A549 (cell line): ENCODE results near the gene GPR35. TPM values are rescaled to one million over a fixed set of nuclear protein-coding genes. Genes with fewer than 3 reads are reported as not detected.

ENCODE experiments used
- ATAC-seq, 2 experiments: fragments of 200-7000 bp in 1 of 2; fragments of >200 bp in 1 of 2; cut with Nextera tagmentation in 1 of 2; cut with Tn5 transposase in 1 of 2; 3 replicates each; pipeline versions ENCODE4 v1.8.0 to v1.9.1; 2018 to 2020; ENCODE audit warnings: mild to moderate bottlenecking in 1 of 2, moderate library complexity in 1 of 2
- CTCF ChIA-PET: fragments of 300-600 bp; sonication (Branson Sonifier 250); formaldehyde crosslinking; extraction: SDS; loops from one replicate; lab custom pipeline; 2021; ENCODE audit warnings: antibody characterized with exemption, inconsistent platforms; lab: Yijun Ruan, JAX
- POLR2A ChIA-PET: fragments of 350-600 bp; formaldehyde crosslinking; extraction: SDS; loops from one replicate; lab custom pipeline; 2021; ENCODE audit warnings: antibody characterized with exemption, inconsistent platforms; lab: Yijun Ruan, JAX
- DNase-seq, 2 experiments: peaks; one replicate each; pipeline versions ENCODE4 v3.0.0 to v3.0.0-alpha.2; 2011 to 2016; ENCODE audit warnings: low read depth in 1 of 2, low spot score in 1 of 2
- FAIRE-seq: peaks from 2 replicates; lab custom pipeline; 2011; peaks lifted over from hg19 to GRCh38; lab: Jason Lieb, UNC
- H3K27ac ChIP-seq, 2 experiments: fragments of >200 bp; sonication (Bioruptor Twin); formaldehyde crosslinking; 3 replicates each; pipeline ENCODE4 v1.5.1; 2016 to 2017
- H3K4me1 ChIP-seq: fragments of >200 bp; sonication (Bioruptor Twin); formaldehyde crosslinking; 3 replicates; pipeline ENCODE4 v1.6.1; 2016
- H3K4me2 ChIP-seq: fragments of >200 bp; sonication (Bioruptor Twin); formaldehyde crosslinking; 3 replicates; pipeline ENCODE4 v1.6.1; 2016
- H3K4me3 ChIP-seq: fragments of >200 bp; sonication (Bioruptor Twin); formaldehyde crosslinking; 3 replicates; pipeline ENCODE4 v1.5.1; 2016
- H3K9me3 ChIP-seq: fragments of >200 bp; sonication (Bioruptor Twin); formaldehyde crosslinking; 3 replicates; pipeline ENCODE4 v1.6.1; 2016
- BHLHE40 ChIP-seq: IDR thresholded peaks from 2 replicates; pipeline ENCODE4 v1.6.1; 2012; ENCODE audit warnings: low read depth, low read length, inconsistent platforms
- CBX2 ChIP-seq: fragments of 200-600 bp; sonication (generic); IDR thresholded peaks from 2 replicates; pipeline ENCODE4 v1.6.1; 2016; ENCODE audit warnings: low read depth, mild to moderate bottlenecking, borderline replicate concordance
- CEBPB ChIP-seq, 2 experiments: fragments of >200 bp in 1 of 2; sonication (Bioruptor Twin) in 1 of 2; formaldehyde crosslinking in 1 of 2; IDR thresholded peaks; 2 replicates each; pipeline ENCODE4 v1.6.1; 2012 to 2016
- CHD2 ChIP-seq: fragments of 150-350 bp; IDR thresholded peaks from 2 replicates; pipeline ENCODE4 v1.6.1; 2014; ENCODE audit warnings: low read length; ENCODE audit not compliant: partially characterized antibody
- EHMT2 ChIP-seq: fragments of 200-600 bp; sonication (generic); IDR thresholded peaks from 2 replicates; pipeline ENCODE4 v1.6.1; 2016; ENCODE audit warnings: antibody characterized with exemption, low read depth, mild to moderate bottlenecking, moderate library complexity
- FOSL2 ChIP-seq, 2 experiments: fragments of 450-650 bp in 1 of 2; fragments of >200 bp in 1 of 2; sonication (Bioruptor Twin) in 1 of 2; formaldehyde crosslinking; IDR thresholded peaks; 2 replicates each; pipeline versions ENCODE4 v1.5.0 to v1.6.1; 2016 to 2020; ENCODE audit warnings: mild to moderate bottlenecking in 1 of 2, moderate library complexity in 1 of 2
- HEYL ChIP-seq: fragments of 250-450 bp; sonication (Bioruptor Pico); IDR thresholded peaks from 2 replicates; pipeline ENCODE4 v1.8.0; 2021; ENCODE audit warnings: mild to moderate bottlenecking, moderate library complexity
- HOXB13 ChIP-seq: fragments of 250-450 bp; sonication (Bioruptor Pico); IDR thresholded peaks from 2 replicates; pipeline ENCODE4 v1.5.0; 2020; ENCODE audit warnings: low read depth, mild to moderate bottlenecking, moderate library complexity
- MYC ChIP-seq: IDR thresholded peaks from 2 replicates; pipeline ENCODE4 v1.6.1; 2012; ENCODE audit warnings: mild to moderate bottlenecking, inconsistent platforms, low read length, improper control_type of control experiment, borderline replicate concordance
- NR3C1 ChIP-seq: fragments of >200 bp; sonication (Bioruptor Twin); formaldehyde crosslinking; IDR thresholded peaks from 3 replicates; pipeline ENCODE4 v1.6.1; 2017
- RAD21 ChIP-seq, 2 experiments: fragments of >200 bp in 1 of 2; sonication (Bioruptor Twin) in 1 of 2; formaldehyde crosslinking in 1 of 2; IDR thresholded peaks in 1 of 2; conservative IDR thresholded peaks in 1 of 2; 2 replicates in 1 of 2; 3 replicates in 1 of 2; pipeline ENCODE4 v1.6.1; 2012 to 2018; ENCODE audit warnings: inconsistent platforms in 1 of 2
- RNF2 ChIP-seq: fragments of 200-600 bp; sonication (generic); IDR thresholded peaks from 2 replicates; pipeline ENCODE4 v1.6.1; 2016; ENCODE audit warnings: low read depth, mild to moderate bottlenecking, antibody characterized with exemption, moderate library complexity, borderline replicate concordance
- SREBF2 ChIP-seq: fragments of 450-650 bp; IDR thresholded peaks from 2 replicates; pipeline ENCODE4 v1.6.1; 2014; ENCODE audit warnings: mild to moderate bottlenecking, moderate library complexity
- ZFP36 ChIP-seq: fragments of 450-650 bp; IDR thresholded peaks from 2 replicates; pipeline ENCODE4 v1.6.1; 2014; ENCODE audit warnings: borderline replicate concordance; ENCODE audit not compliant: partially characterized antibody
- WGBS: methylation state at CpG from one replicate; pipeline ENCODE4 v1.1.6; 2017; ENCODE audit errors: missing lambda C conversion rate; 5-methylcytosine and 5-hydroxymethylcytosine counted together
- polyA plus RNA-seq, 4 experiments: library from polyadenylated mRNA; depleted of rRNA in 3 of 4; stranded (reverse); fragments of >200 nt; fragmentation: RNase III in 1 of 4; extraction: RNeasy Plus Mini Kit Qiagen cat#74134 plus additional on column Dnase treatment in 1 of 4; gene quantifications; 2 replicates in 3 of 4; 3 replicates in 1 of 4; pipeline ENCODE4 v1.2.3, GENCODE V29; 2011 to 2017
- TF ChIP-seq, protein P1 (sequence below): fragments of >200 bp; sonication (Bioruptor Twin); formaldehyde crosslinking; IDR thresholded peaks from 3 replicates; pipeline ENCODE4 v1.6.1; 2016
- TF ChIP-seq, protein P2 (sequence below): fragments of >200 bp; sonication (Bioruptor Twin); formaldehyde crosslinking; IDR thresholded peaks from 2 replicates; pipeline ENCODE4 v1.6.1; 2016
- TF ChIP-seq, protein P3 (sequence below): IDR thresholded peaks from 2 replicates; pipeline ENCODE4 v1.6.1; 2012
- TF ChIP-seq, protein P4 (sequence below): fragments of 150-350 bp; IDR thresholded peaks from 2 replicates; pipeline ENCODE4 v1.6.1; 2014; ENCODE audit warnings: low read depth, mild to moderate bottlenecking, low read length
- TF ChIP-seq, protein P5 (sequence below): fragments of 250-450 bp; sonication (Bioruptor Pico); IDR thresholded peaks from 2 replicates; pipeline ENCODE4 v1.5.0; 2020; ENCODE audit warnings: low read depth, mild to moderate bottlenecking, moderate library complexity
- TF ChIP-seq, protein P6 (sequence below): fragments of 200-600 bp; sonication (generic); IDR thresholded peaks from 2 replicates; pipeline ENCODE4 v1.6.1; 2016; ENCODE audit warnings: antibody characterized with exemption, mild to moderate bottlenecking, moderate library complexity
- TF ChIP-seq, protein P7 (sequence below): fragments of >200 bp; sonication (Bioruptor Twin); formaldehyde crosslinking; IDR thresholded peaks from 3 replicates; pipeline ENCODE4 v1.5.1; 2016

Gene GPR35
- polyA plus RNA-seq, 2 of the 4 experiments (the other 2 are of a cell fraction): 0.65 to 0.90 TPM

DNA sequence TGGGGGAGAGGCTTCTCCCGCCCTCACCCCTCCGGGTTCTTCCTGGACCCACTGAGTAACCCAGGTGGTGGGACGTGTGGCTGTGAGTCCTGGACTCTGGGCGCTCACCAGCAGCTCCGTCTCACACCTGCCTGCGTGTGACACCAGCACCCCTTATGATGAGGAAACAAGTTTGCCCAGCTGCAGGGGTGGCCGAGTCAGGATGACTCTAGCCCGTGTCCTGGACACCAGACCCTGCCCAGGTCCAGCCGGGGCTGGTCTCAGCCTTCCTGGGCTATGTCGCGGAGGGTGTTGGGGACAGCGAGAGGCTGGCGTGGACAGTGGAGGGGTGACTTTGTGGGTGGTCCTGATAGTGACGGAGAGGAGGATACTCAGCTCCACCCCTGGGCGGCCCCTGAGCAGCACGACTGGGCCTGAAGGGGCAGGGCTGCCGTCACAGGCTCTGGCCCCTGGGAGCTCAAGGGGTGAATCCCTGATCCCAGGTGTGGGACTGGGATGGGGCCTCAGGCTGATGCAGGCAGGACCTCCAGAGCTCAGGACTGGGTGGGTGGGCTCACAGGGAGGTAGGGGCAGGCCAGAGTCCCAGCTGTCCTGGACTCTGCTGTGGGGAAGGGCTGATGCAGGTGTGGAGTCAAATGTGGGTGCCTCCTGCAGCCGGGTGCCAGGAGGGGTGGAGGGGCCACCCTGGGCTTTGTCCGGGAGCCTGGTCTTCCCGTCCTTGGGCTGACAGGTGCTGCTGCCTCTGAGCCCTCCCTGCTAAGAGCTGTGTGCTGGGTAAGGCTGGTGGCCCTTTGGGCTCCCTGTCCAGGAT, 3.7 kb downstream of the GPR35 start:
- FAIRE-seq: no peak
- WGBS: 72% methylated on average over 12 of the region's 20 CpGs
- ATAC-seq: no peak; a peak in 1 of 6 replicates
- Histone ChIP-seq H3K4me1 (no peaks in the 10 kb centered on the region), H3K27ac (no peak overlapping the region), H3K9me3 (peaks cover 10% of the 10 kb centered on the region), H3K4me2 (no peak overlapping the region), H3K4me3 (no peak overlapping the region)
- TF ChIP-seq SREBF2: no peak
- no peak for TF ChIP-seq CHD2
- TF ChIP-seq, protein P1, sequence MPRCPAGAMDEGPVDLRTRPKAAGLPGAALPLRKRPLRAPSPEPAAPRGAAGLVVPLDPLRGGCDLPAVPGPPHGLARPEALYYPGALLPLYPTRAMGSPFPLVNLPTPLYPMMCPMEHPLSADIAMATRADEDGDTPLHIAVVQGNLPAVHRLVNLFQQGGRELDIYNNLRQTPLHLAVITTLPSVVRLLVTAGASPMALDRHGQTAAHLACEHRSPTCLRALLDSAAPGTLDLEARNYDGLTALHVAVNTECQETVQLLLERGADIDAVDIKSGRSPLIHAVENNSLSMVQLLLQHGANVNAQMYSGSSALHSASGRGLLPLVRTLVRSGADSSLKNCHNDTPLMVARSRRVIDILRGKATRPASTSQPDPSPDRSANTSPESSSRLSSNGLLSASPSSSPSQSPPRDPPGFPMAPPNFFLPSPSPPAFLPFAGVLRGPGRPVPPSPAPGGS: no peak
- TF ChIP-seq, protein P2, sequence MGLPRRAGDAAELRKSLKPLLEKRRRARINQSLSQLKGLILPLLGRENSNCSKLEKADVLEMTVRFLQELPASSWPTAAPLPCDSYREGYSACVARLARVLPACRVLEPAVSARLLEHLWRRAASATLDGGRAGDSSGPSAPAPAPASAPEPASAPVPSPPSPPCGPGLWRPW: no peak
- TF ChIP-seq, protein P3, sequence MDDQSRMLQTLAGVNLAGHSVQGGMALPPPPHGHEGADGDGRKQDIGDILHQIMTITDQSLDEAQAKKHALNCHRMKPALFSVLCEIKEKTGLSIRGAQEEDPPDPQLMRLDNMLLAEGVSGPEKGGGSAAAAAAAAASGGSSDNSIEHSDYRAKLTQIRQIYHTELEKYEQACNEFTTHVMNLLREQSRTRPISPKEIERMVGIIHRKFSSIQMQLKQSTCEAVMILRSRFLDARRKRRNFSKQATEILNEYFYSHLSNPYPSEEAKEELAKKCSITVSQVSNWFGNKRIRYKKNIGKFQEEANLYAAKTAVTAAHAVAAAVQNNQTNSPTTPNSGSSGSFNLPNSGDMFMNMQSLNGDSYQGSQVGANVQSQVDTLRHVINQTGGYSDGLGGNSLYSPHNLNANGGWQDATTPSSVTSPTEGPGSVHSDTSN: no peak
- no peak for TF ChIP-seq CBX2
- no peak for TF ChIP-seq BHLHE40
- POLR2A ChIA-PET: no interaction called here
- CTCF ChIA-PET: interaction anchor here (1.4 kb wide), 1 partner anchor 63 kb away, joined by 4 read pairs; no protein-coding TSS in a partner anchor
- no peak for DNase-seq

DNA sequence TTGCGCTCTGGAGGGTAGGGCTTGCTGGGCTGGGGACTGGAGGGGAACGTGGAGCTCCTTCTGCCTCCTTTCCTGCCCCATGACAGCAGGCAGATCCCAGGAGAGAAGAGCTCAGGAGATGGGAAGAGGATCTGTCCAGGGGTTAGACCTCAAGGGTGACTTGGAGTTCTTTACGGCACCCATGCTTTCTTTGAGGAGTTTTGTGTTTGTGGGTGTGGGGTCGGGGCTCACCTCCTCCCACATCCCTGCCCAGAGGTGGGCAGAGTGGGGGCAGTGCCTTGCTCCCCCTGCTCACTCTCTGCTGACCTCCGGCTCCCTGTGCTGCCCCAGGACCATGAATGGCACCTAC, 4.3 kb downstream of the GPR35 start:
- H3K4me3 ChIP-seq: no peak overlapping the region
- ATAC-seq: no peak
- no peak for DNase-seq
- no peaks in the 10 kb centered on the region for H3K4me1 ChIP-seq
- ChIA-PET CTCF (interaction anchor here (1.4 kb wide), 1 partner anchor 64 kb away, joined by 4 read pairs; no protein-coding TSS in a partner anchor), POLR2A (no interaction called here)
- WGBS: 0% methylated on average over 2 of the region's 5 CpGs
- H3K4me2 ChIP-seq: no peak overlapping the region
- FAIRE-seq: no peak
- no peak overlapping the region for H3K27ac ChIP-seq
- peaks cover 15% of the 10 kb centered on the region for H3K9me3 ChIP-seq
- TF ChIP-seq, protein P4, sequence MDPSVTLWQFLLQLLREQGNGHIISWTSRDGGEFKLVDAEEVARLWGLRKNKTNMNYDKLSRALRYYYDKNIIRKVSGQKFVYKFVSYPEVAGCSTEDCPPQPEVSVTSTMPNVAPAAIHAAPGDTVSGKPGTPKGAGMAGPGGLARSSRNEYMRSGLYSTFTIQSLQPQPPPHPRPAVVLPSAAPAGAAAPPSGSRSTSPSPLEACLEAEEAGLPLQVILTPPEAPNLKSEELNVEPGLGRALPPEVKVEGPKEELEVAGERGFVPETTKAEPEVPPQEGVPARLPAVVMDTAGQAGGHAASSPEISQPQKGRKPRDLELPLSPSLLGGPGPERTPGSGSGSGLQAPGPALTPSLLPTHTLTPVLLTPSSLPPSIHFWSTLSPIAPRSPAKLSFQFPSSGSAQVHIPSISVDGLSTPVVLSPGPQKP: no peak
- TF ChIP-seq MYC (no peak), CEBPB (IDR thresholded peaks at IDR 0.05) (no peak), HEYL (no peak), FOSL2 (IDR thresholded peaks at IDR 0.05) (no peak), FOSL2 (CRISPR knock-in tag; IDR thresholded peaks at IDR 0.05) (no peak), NR3C1 (no peak), CHD2 (no peak), RNF2 (no peak), CBX2 (no peak), BHLHE40 (no peak), RAD21 (conservative IDR thresholded peaks at IDR 0.05 in 1 of 2, IDR thresholded peaks at IDR 0.05 in 1 of 2) (no peak), HOXB13 (CRISPR knock-in tag) (no peak), EHMT2 (no peak), ZFP36 (no peak)
- TF ChIP-seq, protein P1: no peak
- TF ChIP-seq, protein P5, sequence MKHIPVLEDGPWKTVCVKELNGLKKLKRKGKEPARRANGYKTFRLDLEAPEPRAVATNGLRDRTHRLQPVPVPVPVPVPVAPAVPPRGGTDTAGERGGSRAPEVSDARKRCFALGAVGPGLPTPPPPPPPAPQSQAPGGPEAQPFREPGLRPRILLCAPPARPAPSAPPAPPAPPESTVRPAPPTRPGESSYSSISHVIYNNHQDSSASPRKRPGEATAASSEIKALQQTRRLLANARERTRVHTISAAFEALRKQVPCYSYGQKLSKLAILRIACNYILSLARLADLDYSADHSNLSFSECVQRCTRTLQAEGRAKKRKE (CRISPR knock-in tag): no peak
- TF ChIP-seq, protein P6, sequence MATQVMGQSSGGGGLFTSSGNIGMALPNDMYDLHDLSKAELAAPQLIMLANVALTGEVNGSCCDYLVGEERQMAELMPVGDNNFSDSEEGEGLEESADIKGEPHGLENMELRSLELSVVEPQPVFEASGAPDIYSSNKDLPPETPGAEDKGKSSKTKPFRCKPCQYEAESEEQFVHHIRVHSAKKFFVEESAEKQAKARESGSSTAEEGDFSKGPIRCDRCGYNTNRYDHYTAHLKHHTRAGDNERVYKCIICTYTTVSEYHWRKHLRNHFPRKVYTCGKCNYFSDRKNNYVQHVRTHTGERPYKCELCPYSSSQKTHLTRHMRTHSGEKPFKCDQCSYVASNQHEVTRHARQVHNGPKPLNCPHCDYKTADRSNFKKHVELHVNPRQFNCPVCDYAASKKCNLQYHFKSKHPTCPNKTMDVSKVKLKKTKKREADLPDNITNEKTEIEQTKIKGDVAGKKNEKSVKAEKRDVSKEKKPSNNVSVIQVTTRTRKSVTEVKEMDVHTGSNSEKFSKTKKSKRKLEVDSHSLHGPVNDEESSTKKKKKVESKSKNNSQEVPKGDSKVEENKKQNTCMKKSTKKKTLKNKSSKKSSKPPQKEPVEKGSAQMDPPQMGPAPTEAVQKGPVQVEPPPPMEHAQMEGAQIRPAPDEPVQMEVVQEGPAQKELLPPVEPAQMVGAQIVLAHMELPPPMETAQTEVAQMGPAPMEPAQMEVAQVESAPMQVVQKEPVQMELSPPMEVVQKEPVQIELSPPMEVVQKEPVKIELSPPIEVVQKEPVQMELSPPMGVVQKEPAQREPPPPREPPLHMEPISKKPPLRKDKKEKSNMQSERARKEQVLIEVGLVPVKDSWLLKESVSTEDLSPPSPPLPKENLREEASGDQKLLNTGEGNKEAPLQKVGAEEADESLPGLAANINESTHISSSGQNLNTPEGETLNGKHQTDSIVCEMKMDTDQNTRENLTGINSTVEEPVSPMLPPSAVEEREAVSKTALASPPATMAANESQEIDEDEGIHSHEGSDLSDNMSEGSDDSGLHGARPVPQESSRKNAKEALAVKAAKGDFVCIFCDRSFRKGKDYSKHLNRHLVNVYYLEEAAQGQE: no peak
- TF ChIP-seq, protein P7, sequence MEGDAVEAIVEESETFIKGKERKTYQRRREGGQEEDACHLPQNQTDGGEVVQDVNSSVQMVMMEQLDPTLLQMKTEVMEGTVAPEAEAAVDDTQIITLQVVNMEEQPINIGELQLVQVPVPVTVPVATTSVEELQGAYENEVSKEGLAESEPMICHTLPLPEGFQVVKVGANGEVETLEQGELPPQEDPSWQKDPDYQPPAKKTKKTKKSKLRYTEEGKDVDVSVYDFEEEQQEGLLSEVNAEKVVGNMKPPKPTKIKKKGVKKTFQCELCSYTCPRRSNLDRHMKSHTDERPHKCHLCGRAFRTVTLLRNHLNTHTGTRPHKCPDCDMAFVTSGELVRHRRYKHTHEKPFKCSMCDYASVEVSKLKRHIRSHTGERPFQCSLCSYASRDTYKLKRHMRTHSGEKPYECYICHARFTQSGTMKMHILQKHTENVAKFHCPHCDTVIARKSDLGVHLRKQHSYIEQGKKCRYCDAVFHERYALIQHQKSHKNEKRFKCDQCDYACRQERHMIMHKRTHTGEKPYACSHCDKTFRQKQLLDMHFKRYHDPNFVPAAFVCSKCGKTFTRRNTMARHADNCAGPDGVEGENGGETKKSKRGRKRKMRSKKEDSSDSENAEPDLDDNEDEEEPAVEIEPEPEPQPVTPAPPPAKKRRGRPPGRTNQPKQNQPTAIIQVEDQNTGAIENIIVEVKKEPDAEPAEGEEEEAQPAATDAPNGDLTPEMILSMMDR: no peak
